SK-N-SH (cell line): Measurements from ENCODE around the gene KRTAP10-1.

ENCODE experiments used
- GATA2 ChIP-seq: sonication (generic); formaldehyde crosslinking; IDR thresholded peaks from 2 replicates; pipeline ENCODE4 v1.5.0; 2020; ENCODE audit warnings: mild to moderate bottlenecking, missing genetic modification reagents
- SIN3A ChIP-seq: IDR thresholded peaks from 2 replicates; pipeline ENCODE4 v1.6.1; 2012; ENCODE audit warnings: low read depth, mild to moderate bottlenecking, low read length, moderate library complexity, borderline replicate concordance
- SMC3 ChIP-seq: IDR thresholded peaks from 2 replicates; pipeline ENCODE4 v1.6.1; 2012; ENCODE audit warnings: low read depth, low read length, improper control_type of control experiment
- TAF1 ChIP-seq: IDR thresholded peaks from 2 replicates; pipeline ENCODE4 v1.6.1; 2012; ENCODE audit warnings: low read depth, mild to moderate bottlenecking, low read length, moderate library complexity, borderline replicate concordance
- TF ChIP-seq, protein P1 (sequence below): fragments of 200-600 bp; sonication (generic); IDR thresholded peaks from 2 replicates; pipeline ENCODE4 v1.6.1; 2017; ENCODE audit warnings: antibody characterized with exemption, mild to moderate bottlenecking, moderate library complexity
- TF ChIP-seq, protein P2 (sequence below): IDR thresholded peaks from 2 replicates; pipeline ENCODE4 v1.4.0; 2012; ENCODE audit warnings: low read depth
- TF ChIP-seq, protein P3 (sequence below): IDR thresholded peaks from 2 replicates; pipeline ENCODE4; 2012

DNA sequence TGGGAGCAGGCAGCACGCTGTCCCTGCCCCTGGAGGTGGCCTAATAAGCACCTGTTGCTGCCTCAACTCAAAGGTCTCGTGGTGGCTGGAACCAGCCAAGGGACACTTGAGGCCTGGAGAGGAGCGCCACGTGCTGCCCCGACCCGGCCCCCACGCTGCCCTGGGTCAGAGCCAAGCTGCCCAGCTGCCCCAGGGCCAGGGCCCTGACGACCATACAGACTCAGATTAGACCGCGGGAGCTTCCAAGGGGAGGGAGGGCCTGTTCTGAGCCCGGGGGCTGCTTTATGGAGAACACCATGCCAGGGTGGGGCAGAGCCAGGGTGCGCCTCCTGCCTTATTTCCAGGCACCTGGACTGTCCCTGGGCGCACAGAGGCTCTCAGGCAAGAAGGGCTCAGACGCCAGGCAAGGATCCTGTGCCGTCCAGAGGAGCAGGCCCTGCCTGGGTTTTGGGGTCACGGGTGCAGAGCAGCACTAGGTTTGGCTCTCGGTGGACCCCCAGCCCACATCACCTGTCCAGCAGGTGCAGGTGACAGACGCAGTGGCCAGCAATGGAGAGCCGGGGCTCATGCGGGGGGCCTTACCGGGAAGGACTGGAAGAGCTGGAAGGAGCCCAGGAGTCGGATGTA, 18.6 kb downstream of the KRTAP10-1 start:
- TF ChIP-seq SMC3 (no peak), SIN3A (no peak), GATA2 (CRISPR knock-in tag) (no peak), TAF1 (no peak)
- TF ChIP-seq, protein P1, sequence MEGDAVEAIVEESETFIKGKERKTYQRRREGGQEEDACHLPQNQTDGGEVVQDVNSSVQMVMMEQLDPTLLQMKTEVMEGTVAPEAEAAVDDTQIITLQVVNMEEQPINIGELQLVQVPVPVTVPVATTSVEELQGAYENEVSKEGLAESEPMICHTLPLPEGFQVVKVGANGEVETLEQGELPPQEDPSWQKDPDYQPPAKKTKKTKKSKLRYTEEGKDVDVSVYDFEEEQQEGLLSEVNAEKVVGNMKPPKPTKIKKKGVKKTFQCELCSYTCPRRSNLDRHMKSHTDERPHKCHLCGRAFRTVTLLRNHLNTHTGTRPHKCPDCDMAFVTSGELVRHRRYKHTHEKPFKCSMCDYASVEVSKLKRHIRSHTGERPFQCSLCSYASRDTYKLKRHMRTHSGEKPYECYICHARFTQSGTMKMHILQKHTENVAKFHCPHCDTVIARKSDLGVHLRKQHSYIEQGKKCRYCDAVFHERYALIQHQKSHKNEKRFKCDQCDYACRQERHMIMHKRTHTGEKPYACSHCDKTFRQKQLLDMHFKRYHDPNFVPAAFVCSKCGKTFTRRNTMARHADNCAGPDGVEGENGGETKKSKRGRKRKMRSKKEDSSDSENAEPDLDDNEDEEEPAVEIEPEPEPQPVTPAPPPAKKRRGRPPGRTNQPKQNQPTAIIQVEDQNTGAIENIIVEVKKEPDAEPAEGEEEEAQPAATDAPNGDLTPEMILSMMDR: no peak
- TF ChIP-seq, protein P2, sequence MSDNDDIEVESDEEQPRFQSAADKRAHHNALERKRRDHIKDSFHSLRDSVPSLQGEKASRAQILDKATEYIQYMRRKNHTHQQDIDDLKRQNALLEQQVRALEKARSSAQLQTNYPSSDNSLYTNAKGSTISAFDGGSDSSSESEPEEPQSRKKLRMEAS: no peak
- TF ChIP-seq, protein P3, sequence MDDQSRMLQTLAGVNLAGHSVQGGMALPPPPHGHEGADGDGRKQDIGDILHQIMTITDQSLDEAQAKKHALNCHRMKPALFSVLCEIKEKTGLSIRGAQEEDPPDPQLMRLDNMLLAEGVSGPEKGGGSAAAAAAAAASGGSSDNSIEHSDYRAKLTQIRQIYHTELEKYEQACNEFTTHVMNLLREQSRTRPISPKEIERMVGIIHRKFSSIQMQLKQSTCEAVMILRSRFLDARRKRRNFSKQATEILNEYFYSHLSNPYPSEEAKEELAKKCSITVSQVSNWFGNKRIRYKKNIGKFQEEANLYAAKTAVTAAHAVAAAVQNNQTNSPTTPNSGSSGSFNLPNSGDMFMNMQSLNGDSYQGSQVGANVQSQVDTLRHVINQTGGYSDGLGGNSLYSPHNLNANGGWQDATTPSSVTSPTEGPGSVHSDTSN: no peak
